Activated CD8-positive, alpha-beta memory T cell treated with anti-CD3 and anti-CD28 coated beads for 1 hour (primary cell): Measurements from ENCODE around the gene MYO7B.

Experiments used
- DNase-seq, 2 donors: peaks; one replicate each; pipeline ENCODE4 v3.0.0-alpha.2; 2020; ENCODE audit warnings: low read depth in 1 of 2; ENCODE audit errors: extremely low read depth in 1 of 2

MYO7B gene

GRCh38 chr2:127674241-127675209 is 139.0 kb downstream of the MYO7B start:
- no peak for DNase-seq

GRCh38 chr2:127675331-127676261 is 140.1 kb downstream of the MYO7B start, which contains the start of gene LIMS2:
TSS of gene LIMS2 (minus strand) at chr2:127675530. CDS start at chr2:127675024, 506 bp downstream.
- no peak for DNase-seq

- no peak for DNase-seq
Observed at GRCh38 chr2:127676906-127677305, 141.4 kb downstream of the MYO7B start.

GRCh38 chr2:127678531-127678930 is 143.0 kb downstream of the MYO7B start:
- DNase-seq: no peak

DNA sequence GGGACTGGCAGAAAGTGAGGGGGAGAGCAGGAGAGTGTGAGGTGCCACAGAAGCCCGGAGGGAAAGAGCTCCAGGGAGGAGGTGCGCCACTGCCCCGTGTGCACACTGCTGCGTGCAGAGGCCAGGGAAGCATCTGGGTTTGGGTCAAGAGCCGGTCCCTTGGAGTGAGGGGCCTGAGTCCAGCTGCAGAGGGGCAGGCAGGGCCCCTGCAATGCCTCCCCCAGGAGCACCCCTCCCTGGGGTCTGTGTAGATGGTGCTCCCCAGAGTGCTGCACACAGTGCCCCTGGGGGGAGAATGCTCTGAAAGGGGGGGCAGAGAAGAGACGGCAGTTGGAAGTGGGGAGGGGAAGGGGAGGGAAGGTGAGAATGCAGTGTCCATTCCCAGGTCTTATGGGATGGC is 143.5 kb downstream of the MYO7B start:
- no peak for DNase-seq

DNA sequence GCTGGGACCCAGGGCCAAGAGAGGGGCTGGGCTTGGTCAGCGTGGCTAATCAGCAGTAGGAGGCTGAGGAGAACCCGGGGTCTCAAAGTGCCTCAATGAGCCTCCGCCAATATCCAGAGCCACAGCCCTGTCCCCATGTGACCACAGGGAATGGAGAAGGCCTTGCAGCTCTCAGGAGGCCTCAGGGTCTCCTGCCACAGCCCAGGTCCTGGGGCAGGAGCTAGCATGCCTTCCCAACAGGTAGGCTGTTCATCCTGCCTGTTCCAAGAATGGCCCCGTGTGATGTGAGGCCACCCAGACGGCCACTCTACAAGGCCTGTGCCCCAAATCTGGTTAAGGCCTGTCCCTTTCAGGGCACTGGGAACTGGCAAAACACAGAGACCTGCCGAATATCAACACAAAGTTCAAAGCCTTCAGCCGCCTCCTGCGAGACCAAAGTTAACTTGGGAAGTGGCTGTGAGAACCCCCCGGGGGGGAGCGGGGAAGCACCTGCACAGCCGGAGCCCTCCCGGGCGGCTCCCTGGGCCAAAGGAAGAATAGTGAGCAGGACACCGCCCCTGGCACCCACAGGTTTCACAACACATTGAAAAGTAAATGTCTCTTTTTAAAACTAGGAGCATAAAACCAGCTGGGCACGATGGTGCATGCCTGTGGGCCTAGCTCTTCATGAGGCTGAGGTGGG is 144.3 kb downstream of the MYO7B start:
- no peak for DNase-seq

DNA sequence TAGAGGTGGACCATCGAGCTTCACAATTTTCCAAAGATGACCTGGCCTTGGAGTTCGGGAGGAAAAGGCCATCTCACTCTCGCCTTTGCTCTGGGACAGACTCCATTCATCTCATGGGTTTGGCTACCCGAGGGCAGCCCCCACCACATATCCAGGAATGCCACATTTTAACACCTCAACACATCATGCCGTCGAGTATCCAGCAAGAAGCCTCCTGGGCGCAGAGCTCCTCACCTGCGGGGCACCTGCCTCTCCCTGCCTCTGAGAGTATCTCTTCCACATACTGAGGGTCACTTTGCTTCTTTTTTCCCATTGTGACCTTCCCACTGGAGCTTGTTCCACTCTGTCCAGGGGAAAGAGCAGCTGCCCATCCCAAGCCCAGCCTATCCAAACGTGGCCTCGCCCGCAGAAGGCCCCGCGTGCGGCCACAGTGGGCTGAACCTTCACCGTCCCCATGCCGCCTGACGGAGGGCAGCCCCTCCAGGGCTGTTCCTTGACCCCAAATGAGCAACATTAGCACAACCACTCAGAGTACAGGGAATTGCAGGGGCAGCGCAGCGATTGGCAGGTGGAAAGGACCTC is 145.3 kb downstream of the MYO7B start:
- no peak for DNase-seq

DNA sequence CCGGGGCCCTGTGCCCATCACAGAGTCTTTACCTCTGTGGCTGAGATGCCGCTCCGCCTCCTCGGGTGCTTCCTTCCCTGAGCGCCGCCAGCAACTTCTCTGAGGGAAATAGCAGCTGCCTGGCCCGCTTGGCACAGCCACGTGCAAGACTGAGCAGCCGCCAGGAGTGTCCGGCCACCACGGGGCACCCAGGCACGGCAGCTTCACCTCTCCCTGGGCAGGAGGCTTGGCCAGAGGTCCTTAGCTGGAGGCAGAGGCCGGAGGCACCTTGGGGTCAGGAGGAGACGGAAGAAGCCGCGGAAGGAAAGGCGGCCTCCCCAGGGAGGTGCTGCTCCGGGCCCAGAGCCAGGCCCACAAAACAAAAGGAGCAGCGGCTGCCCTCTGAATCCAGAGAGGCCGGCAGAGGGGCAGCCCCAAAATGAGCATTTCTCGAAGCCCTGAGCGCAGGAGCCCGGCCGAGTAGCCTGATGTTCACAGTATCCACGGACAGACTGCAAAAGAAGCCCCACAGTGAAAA is 145.9 kb downstream of the MYO7B start:
- DNase-seq: no peak

DNA sequence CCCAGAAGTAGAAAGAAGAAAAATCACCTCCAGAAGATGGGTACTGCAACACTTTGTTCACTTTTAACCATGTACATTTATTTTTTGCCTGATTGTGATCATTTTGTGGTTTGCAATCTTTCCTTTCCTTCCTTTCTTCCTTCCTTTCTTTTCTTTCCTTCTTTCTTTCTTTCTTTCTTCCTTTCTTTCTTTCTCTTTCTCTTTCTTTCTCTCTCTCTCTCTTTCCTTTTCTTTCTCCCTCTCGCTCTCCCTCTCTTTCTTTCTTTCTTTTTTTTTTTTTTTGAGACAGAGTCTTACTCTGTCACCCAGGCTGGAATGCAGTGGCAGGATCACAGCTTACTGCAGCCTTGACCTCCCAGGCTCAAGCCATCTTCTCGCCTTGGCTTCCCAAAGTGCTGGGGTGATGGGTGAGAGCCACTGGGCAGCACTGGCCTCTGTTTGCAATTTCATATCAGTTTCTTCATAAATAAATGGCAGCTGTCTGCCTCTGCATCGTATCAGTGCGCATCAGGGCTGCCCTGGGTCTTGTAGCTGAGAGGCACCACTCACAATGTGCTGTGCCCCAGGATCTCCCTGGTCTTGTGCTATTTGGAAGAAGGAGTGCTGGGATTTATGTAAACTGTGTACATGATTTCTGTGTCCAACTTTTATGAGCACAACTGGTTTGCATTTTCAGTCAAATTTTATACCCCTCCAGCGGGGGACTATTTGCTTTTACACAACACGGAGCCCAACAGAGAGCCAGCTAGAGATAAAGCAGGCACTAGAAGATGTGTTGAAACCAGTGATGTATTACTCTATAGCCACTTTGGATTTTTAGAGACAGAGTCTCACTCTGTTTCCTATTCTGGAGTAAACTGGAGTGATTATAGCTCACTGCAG is 146.7 kb downstream of the MYO7B start:
- DNase-seq: no peak

DNA sequence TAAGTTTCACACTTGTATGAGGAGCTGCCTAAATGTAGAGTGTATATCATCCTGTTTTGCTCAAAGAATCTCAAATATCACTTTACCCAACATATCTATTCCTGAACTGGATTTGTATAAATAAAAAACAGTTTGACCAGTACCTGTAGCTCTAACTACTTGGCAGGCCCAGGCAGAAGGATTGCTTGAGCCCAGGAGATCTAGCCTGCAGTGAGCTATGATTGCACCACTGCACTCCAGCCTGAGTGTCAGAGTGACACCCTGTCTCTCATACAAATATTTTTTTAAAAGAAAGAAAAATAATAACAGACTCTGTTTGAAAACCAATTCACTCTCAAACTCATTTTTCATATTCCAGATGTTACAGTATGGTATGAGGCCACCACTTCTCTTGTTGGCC is 147.6 kb downstream of the MYO7B start:
- no peak for DNase-seq

DNA sequence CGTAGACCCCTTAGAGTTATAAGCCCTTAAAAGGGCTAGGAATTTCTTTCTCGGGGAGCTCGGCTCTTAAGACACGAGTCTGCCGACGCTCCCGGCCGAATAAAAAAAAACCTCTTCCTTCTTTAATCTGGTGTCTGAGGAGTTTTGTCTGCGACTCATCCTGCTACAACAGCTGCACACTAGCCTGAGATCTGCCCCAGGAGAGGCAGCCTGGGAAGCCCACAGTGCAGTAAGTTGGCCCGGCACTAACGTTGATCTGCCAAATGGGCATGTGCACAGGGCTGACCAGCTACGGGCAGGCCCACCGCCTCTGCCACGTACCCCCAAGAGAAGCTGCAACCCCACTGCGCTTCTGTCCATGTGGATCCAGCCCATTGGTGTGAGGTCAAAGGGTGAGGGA is 148.3 kb downstream of the MYO7B start:
- DNase-seq: no peak

- no peak for DNase-seq
Observed at GRCh38 chr2:127685410-127686080, 150.1 kb downstream of the MYO7B start.
